Suprapubic skin (tissue), 4 donors: ENCODE results near the gene EXD3. TPM values are rescaled to one million over a fixed set of nuclear protein-coding genes. Genes with fewer than 3 reads are reported as not detected.
A peak's percentile ranks its signal among the peaks of the same experiment; 100 is the strongest.

Experiments
- DNase-seq, 2 donors: peaks; one replicate each; pipeline ENCODE4 v3.0.0-alpha.2; 2019; ENCODE audit warnings: low spot score in 2 of 2
- H3K27ac ChIP-seq: fragments of 200-600 bp; sonication (generic); one replicate; pipeline ENCODE4 v1.5.1; 2019
- H3K27me3 ChIP-seq: fragments of 200-600 bp; sonication (generic); one replicate; pipeline ENCODE4 v1.5.1; 2019
- H3K36me3 ChIP-seq: fragments of 200-600 bp; sonication (generic); one replicate; pipeline ENCODE4 v1.5.1; 2019
- H3K4me1 ChIP-seq: fragments of 200-600 bp; sonication (generic); one replicate; pipeline ENCODE4 v1.5.1; 2019
- H3K4me3 ChIP-seq: fragments of 200-600 bp; sonication (generic); one replicate; pipeline ENCODE4 v1.5.1; 2019; ENCODE audit warnings: mild to moderate bottlenecking
- H3K9me3 ChIP-seq: fragments of 200-600 bp; sonication (generic); one replicate; pipeline ENCODE4 v1.5.1; 2019
- EP300 ChIP-seq: sonication (generic); formaldehyde crosslinking; IDR thresholded peaks from one replicate; pipeline ENCODE4 v1.6.1; 2017; ENCODE audit warnings: antibody characterized with exemption
- POLR2A ChIP-seq, 2 donors: fragments of 450-650 bp; IDR thresholded peaks; one replicate each; pipeline ENCODE4 v1.6.1; 2017; ENCODE audit warnings: antibody characterized with exemption in 2 of 2, mild to moderate bottlenecking in 2 of 2, moderate library complexity in 2 of 2
- POLR2AphosphoS5 ChIP-seq, 3 donors: sonication (generic); formaldehyde crosslinking; IDR thresholded peaks; one replicate each; pipeline ENCODE4 v1.6.1; 2017; ENCODE audit warnings: antibody characterized with exemption in 3 of 3
- WGBS: methylation state at CpG from one replicate; pipeline ENCODE4 v1.1.5; 2018; 5-methylcytosine and 5-hydroxymethylcytosine counted together
- total RNA-seq, 4 donors: library from RNA; depleted of rRNA; stranded (reverse); fragments of >200 nt; gene quantifications; one replicate each; pipeline ENCODE4 v1.1.0, GENCODE V29; 2016
- TF ChIP-seq, protein P1 (sequence below), 2 donors: fragments of 200-600 bp in 1 of 2; fragments of 450-650 bp in 1 of 2; sonication (generic) in 1 of 2; IDR thresholded peaks; one replicate each; pipeline ENCODE4 v1.5.1; 2016 to 2019; ENCODE audit warnings: antibody characterized with exemption in 2 of 2, mild to moderate bottlenecking in 1 of 2, moderate library complexity in 1 of 2

The EXD3 gene
- total RNA-seq, 4 donors from 2014 or later, result 7.3 to 54.0 (median 16.4) TPM

DNA sequence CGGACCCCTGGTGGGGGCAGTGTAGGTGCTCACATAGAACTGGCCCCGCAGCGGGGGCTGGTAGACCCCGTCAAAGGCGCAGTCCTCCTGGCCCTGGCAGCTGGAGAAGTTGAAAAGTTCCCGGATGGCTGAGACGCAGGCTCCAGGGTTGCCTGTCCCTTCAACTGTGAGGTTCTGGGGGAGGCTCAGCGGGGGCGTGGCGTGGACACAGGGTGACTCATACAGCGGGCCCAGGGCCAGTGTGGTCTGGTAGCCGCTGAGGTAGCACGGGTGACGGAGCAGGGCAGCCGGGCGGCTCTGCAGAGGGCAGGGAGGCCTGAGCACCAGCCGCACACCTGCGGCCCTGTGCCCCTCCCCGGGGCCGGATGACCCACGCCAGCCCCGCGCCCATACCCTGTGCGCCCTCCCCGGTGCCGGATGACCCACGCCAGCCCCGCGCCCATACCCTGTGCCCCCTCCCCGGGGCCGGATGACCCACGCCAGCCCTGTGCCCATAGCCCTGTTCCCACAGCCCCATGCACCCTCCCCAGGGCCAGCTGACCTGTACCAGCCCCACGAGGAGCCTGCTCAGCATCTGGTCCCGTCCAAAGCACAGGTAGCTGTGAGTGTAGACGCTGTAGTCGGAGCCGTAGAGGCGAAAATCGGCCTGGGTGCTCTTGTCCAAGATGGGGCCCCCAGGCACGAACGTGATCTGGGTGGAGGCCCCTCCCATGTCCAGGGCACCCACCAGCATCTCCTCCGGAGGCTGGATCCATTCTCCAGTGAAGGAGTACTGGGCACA lies 13.2 kb upstream of the EXD3 start:
- Histone ChIP-seq H3K36me3 (no peaks in the 10 kb centered on the region), H3K27ac (no peak overlapping the region), H3K9me3 (no peaks in the 10 kb centered on the region), H3K4me3 (no peak overlapping the region), H3K4me1 (peaks cover 21% of the 10 kb centered on the region), H3K27me3 (peaks cover 33% of the 10 kb centered on the region)
- peak in 1 of 2 donors; percentile 83 for DNase-seq
- WGBS, result 43% methylated on average over 13 of the region's 42 CpGs
- TF ChIP-seq, protein P1, sequence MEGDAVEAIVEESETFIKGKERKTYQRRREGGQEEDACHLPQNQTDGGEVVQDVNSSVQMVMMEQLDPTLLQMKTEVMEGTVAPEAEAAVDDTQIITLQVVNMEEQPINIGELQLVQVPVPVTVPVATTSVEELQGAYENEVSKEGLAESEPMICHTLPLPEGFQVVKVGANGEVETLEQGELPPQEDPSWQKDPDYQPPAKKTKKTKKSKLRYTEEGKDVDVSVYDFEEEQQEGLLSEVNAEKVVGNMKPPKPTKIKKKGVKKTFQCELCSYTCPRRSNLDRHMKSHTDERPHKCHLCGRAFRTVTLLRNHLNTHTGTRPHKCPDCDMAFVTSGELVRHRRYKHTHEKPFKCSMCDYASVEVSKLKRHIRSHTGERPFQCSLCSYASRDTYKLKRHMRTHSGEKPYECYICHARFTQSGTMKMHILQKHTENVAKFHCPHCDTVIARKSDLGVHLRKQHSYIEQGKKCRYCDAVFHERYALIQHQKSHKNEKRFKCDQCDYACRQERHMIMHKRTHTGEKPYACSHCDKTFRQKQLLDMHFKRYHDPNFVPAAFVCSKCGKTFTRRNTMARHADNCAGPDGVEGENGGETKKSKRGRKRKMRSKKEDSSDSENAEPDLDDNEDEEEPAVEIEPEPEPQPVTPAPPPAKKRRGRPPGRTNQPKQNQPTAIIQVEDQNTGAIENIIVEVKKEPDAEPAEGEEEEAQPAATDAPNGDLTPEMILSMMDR (IDR thresholded peaks at IDR 0.05), result no peak
- TF ChIP-seq POLR2AphosphoS5 (IDR thresholded peaks at IDR 0.05) (no peak), POLR2A (IDR thresholded peaks at IDR 0.05) (no peak), EP300 (no peak)

DNA sequence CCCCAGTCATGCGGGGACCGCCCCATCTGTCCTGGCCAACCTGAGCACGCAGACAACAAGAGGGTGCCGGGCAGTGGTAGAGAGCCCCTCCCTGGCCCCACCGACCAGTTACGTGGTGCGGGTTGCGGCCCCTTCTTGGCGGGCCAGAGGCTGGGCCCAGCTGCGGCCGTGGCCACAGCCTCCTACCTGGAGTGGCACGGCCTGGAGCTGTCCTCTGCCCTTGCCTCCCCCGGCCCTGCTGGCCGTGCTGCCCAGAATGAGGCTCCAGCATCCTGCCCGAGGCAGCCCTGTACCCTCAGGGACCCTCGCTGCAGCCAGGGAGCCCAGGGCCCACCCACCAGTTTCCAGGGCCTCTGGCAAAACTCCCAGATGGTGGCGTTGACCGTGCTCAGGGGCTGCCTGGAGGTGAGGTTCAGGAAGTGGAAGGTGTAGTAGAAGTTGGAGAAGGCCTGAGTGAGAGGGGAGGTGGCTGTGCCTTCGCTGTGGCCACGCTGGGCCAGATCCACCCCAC lies 12.5 kb upstream of the EXD3 start:
- WGBS, result 72% methylated on average over 2 of the region's 20 CpGs
- peaks cover 19% of the 10 kb centered on the region for H3K4me1 ChIP-seq
- no peak overlapping the region for H3K27ac ChIP-seq
- DNase-seq, result peak in 1 of 2 donors; percentile 58
- H3K27me3 ChIP-seq, result peaks cover 31% of the 10 kb centered on the region
- H3K36me3 ChIP-seq, result no peaks in the 10 kb centered on the region
- no peak for TF ChIP-seq POLR2AphosphoS5 (IDR thresholded peaks at IDR 0.05)
- no peak for TF ChIP-seq POLR2A (IDR thresholded peaks at IDR 0.05)
- TF ChIP-seq EP300, result no peak
- TF ChIP-seq, protein P1 (IDR thresholded peaks at IDR 0.05), result no peak
- H3K9me3 ChIP-seq, result no peaks in the 10 kb centered on the region
- H3K4me3 ChIP-seq, result no peak overlapping the region

DNA sequence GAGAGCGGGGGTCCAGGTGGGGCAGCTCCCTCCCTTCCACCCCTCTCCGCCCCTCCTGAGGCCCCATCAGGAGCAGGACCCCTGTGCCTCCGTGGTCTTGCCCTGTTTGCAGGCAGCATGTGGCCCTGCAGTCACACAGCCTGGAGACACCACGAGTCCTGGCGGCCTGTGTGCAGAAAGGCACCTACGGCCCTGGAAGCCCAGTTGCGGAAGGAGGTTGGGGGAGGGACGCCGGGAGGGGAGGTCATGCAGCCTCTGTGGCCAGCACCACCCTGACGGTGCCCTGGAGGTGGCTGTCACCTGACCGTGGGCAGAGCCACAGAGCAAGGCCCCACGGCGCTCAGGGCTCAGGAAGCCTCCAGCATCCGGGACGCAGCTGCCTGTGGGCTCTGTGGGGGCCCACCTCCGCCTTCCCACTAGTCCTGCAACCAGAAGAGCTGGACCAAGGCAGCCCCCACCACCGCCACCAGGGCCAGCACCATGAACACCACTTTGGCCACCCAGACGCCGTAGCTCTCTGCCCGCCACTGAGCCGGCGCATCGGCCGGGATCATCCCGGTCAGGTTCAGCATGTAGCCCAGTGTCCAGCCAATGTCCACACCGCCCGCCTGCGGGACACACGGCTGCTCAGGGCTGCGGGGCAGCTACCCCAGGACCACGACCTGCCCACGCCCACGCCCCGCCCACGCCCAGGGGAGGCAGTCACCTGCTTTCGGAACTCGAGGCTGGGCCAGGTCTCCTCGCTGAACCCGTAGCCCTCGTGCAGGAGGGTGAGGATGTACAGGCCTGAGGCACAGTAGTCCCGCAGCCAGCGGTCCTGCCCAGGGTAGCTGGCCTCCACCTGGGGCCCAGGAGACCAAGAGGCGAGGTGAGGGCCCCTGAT lies 11.8 kb upstream of the EXD3 start:
- H3K27me3 ChIP-seq, result peaks cover 31% of the 10 kb centered on the region
- 0% methylated on average over 1 of the region's 43 CpGs for WGBS
- H3K4me1 ChIP-seq, result peaks cover 19% of the 10 kb centered on the region
- TF ChIP-seq POLR2A (IDR thresholded peaks at IDR 0.05) (no peak), EP300 (no peak), POLR2AphosphoS5 (IDR thresholded peaks at IDR 0.05) (no peak)
- TF ChIP-seq, protein P1 (IDR thresholded peaks at IDR 0.05), result no peak
- H3K27ac ChIP-seq, result no peak overlapping the region
- peak in 1 of 2 donors; percentile 62 for DNase-seq
- no peaks in the 10 kb centered on the region for H3K9me3 ChIP-seq
- no peak overlapping the region for H3K4me3 ChIP-seq
- H3K36me3 ChIP-seq, result no peaks in the 10 kb centered on the region

DNA sequence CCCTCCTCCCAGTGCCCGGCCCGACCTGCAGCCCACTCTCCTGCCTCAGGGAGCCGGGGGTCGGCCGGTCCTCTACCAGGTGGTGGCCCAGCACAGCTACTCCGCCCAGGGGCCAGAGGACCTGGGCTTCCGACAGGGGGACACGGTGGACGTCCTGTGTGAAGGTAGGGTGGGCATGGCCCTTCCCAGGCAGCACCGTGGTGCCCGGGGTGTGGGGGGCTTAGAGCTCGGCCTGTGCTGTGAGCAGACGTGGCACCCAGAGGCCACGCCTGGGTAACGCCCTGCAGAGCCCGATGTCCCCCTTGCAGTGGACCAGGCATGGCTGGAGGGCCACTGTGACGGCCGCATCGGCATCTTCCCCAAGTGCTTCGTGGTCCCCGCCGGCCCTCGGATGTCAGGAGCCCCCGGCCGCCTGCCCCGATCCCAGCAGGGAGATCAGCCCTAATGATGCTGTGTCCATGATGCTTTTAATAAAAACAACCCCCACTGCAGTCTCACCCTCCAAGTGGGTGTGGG lies 11.0 kb upstream of the EXD3 start:
- peak in 1 of 2 donors; percentile 57 for DNase-seq
- WGBS, result 92% methylated on average over 11 of the region's 26 CpGs

More for the DNA sequence above, 11.0 kb upstream of the EXD3 start:
- peaks cover 31% of the 10 kb centered on the region for H3K27me3 ChIP-seq
- H3K9me3 ChIP-seq, result no peaks in the 10 kb centered on the region
- H3K4me3 ChIP-seq, result no peak overlapping the region
- TF ChIP-seq EP300 (no peak), POLR2AphosphoS5 (IDR thresholded peaks at IDR 0.05) (no peak), POLR2A (IDR thresholded peaks at IDR 0.05) (no peak)
- TF ChIP-seq, protein P1 (IDR thresholded peaks at IDR 0.05), result no peak
- no peak overlapping the region for H3K27ac ChIP-seq
- H3K36me3 ChIP-seq, result no peaks in the 10 kb centered on the region
- H3K4me1 ChIP-seq, result peaks cover 19% of the 10 kb centered on the region
